HG03045 (cell line): Measurements from ENCODE around the gene C2CD5.
"Not testable (repeated sequence)": the region's sequence is repeated elsewhere in the genome, so short reads cannot be mapped to it uniquely, and the experiment has no call there.

Experiments
- ATAC-seq: cut with Tn5 transposase; IDR thresholded peaks from one replicate; pipeline ENCODE4 v1.9.1; 2021; ENCODE audit warnings: mild to moderate bottlenecking, moderate library complexity; ENCODE audit not compliant: unreplicated experiment

C2CD5 gene

DNA sequence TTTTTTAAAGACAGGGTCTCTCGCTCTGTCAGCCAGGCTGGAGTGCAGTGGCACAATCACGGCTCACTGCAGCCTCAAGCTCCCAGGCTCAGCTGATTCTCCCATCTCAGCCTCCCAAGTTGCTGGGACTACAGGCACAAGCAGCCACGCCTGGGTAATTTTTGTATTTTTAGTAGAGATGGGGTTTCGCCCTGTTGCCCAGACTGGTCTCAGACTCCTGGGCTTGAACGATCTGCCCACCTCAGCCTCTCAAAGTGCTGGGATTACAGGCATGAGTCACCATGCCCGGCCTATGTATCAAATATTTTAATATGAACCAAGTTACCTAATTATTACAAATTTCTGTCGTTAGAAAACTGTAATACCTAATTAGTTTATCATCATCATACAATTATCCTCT is 63.5 kb downstream of the C2CD5 start:
- not testable (repeated sequence) for ATAC-seq

GRCh38 chr12:22480016-22480415 is 64.3 kb downstream of the C2CD5 start:
- no peak for ATAC-seq

DNA sequence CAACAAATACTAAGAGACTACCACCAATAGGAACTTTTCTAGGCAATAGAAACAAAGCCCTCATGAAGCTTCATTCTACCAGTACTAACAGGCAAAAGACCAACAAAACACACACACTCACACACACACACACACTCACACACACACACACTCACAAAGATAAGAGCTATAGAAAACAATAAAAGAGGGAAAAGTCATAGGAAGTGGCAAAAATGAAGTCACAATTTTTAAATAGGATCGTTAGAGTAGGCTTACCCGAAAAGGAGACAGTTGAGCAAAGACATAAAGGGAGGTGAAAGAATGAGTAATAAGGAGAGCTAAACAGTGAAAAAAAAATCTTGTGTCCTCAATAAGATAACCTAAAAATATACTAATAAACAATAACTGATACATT is 66.5 kb downstream of the C2CD5 start:
- ATAC-seq = no peak

GRCh38 chr12:22477166-22477893 is 67.0 kb downstream of the C2CD5 start:
- no peak for ATAC-seq

DNA sequence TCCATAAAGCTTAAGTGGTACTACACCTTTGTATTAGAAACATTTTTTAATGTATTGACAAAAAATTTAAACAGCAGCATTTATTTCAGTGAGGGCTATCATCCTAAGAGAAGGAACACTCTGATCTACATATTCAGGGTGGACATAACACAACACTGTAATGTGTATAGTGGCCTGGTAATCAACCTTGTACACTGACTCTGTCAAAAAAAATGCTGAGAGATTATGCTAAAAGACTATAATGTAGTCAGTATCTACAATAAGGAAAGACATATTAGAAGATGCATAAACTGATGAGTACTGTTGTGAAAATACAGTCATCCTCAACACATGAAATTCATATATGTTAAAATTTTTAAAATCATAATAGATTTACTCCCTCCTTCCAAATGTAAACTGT is 68.2 kb downstream of the C2CD5 start:
- ATAC-seq = no peak

DNA sequence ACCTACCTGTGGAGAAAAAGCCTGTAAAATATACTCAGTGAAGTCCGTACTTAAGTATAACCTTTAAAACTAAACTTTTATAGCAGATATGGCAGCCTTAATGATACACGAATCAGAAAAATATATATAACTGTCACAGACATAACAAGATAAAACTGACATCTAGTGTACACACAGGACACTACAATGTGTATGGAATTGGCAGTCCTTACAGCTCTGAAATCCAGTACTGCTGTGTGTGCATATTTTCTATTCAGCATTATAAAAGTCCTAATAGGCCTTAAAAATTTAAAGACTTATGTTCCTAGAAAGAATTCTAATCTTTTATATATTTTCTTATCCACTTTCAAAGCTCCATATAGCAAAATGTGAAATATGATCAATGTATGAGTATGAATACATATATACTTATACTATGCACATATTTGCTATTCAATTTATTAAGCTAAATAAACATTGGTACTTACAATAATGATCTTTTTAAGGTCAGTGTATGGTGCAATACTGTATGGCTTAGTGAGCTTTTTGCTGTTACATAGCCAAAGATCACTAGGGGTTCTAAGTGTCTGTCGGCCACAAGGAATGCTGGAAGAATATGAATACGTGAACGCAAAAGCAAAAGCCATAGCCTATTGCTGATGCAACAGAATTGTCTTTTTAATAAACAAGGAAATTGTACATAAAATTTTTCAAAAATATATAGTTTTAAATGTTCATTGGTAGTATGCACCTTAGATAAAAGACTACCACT is 69.2 kb downstream of the C2CD5 start:
- no peak for ATAC-seq

DNA sequence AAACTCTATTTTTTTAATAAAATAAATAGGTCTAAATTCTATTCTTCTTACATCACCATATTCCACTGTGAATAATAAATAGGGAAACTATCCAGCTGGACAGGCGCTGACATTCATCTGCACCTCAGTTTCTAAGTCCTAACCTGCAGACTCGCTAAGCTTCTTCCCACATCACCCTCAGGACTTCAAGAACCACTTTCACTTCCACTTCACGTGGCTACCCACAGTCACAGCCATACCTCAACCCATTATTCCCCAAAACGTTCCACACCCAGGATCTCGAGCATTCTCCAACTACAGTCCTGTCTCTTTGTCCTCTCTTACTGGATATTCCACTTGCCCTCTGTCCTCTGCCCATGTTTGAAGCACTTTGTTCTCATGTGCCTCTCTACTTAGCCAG is 71.1 kb downstream of the C2CD5 start:
- ATAC-seq = peak; percentile 76

DNA sequence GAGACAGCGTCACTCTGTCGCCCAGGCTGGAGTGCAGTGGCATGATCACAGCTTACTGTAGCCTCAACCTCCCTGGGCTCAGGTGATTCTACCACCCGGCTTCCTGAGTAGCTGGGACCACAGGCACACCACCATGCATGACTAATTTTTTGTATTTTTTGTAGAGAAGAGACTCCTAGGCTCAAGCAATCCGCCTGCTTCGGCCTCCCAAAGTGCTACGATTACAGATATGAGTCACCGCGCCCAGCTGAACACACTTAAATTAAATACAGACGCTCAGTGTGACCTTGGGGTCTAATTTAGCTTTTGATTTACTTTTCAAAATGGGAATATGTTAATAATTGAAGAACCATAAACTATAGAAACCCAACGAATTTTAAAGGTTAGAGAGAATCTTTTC is 77.2 kb downstream of the C2CD5 start:
- ATAC-seq = no peak

- no peak for ATAC-seq
Measured at GRCh38 chr12:22463306-22463705, 81.0 kb downstream of the C2CD5 start.

- ATAC-seq = no peak
Measured at GRCh38 chr12:22461786-22462185, 82.6 kb downstream of the C2CD5 start.

DNA sequence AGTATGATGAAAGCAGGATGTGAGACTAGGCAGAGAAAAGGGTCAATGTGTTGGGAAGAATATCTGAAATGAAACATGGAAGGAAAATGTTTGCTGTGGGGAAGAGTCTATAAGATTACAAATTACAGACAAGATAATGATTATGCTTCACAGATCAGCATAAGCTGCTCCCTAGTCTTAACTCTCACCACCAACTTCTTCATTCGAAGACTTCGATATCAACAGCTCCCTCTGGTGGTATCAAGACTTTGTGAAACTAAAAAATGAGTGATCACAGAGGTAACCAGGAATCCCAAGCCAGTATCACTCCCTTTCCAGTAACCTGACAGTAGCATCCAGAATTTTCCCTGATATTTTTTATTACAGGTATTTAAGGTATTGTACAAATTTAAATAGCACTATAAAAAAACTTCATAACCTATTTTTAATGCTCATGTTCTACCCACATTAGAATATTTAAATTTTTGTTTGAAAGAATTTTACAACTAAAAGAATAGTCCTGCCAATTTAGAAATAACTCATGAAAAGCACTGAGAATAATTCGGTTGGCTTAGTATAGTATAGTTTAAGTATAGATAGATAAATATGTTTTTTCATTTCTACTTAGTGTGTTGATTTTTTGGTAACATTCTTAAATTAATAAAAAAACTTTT is 84.4 kb downstream of the C2CD5 start:
- ATAC-seq = no peak

DNA sequence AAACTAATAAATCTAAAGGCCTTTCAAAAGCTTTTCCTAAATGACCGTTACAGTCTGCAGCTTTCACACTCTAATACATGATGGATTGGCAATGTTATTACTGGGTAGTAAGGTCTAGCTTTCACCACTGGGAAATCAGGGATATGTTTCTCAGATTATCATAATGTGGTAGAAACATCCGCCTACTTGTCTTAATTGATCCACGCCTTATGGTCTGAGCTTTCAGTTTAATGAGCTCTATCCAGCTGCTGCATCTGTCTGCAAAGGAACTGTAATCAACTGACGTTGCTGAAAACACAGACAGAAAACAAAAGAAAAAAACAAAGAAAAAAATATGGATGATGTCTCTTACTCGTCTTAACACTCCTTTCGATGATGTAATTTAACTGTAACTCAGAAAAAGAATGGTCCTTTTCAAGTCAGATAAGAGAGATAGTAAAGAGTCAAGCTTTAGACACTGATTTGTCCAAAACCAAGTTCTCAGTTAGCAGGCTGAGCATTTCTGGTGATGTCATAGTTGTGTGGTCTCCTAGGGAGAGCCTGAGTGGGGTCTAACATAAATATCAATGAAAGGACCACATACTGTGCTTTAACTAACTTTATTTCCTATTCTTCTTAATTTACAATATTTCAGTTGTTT is 85.9 kb downstream of the C2CD5 start:
- ATAC-seq = no peak

GRCh38 chr12:22457085-22457484 is 87.3 kb downstream of the C2CD5 start:
- ATAC-seq = no peak

GRCh38 chr12:22453511-22453910 is 90.8 kb downstream of the C2CD5 start:
- no peak for ATAC-seq

DNA sequence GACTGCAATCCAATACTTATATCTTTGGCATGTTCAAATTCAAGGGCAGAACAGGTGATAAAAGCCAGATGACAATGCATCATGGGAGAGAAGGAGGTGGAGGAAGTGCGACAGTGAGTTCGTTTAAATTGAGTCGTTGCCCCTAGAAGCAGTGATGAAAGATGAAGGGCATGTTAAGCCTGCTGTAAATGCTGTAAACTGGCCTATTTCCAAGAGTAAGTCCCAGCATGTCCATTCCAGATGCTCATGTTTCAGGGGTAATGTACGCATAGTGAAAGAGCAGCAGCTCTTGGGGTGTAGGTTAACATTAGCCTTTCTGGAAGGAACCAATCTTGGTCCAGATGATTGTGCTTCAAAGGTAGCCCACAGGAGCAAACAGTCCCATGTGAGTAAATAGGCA is 97.1 kb downstream of the C2CD5 start:
- ATAC-seq = no peak

DNA sequence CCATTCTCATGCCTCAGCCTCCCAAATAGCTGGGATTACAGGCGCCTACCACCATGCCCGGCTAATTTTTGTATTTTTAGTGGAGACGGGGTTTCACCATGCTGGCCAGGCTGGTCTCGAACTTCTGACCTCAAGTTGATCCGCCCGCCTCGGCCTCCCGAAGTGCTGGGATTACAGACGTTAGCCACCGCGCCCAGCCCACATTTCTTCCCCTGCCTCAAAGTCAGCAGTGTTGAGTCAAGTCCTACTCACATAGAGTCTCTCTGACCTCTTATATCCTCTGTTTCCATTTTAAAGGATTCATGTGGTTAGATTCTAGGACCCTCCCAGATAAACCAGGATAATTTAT is 100.1 kb downstream of the C2CD5 start:
- not testable (repeated sequence) for ATAC-seq

DNA sequence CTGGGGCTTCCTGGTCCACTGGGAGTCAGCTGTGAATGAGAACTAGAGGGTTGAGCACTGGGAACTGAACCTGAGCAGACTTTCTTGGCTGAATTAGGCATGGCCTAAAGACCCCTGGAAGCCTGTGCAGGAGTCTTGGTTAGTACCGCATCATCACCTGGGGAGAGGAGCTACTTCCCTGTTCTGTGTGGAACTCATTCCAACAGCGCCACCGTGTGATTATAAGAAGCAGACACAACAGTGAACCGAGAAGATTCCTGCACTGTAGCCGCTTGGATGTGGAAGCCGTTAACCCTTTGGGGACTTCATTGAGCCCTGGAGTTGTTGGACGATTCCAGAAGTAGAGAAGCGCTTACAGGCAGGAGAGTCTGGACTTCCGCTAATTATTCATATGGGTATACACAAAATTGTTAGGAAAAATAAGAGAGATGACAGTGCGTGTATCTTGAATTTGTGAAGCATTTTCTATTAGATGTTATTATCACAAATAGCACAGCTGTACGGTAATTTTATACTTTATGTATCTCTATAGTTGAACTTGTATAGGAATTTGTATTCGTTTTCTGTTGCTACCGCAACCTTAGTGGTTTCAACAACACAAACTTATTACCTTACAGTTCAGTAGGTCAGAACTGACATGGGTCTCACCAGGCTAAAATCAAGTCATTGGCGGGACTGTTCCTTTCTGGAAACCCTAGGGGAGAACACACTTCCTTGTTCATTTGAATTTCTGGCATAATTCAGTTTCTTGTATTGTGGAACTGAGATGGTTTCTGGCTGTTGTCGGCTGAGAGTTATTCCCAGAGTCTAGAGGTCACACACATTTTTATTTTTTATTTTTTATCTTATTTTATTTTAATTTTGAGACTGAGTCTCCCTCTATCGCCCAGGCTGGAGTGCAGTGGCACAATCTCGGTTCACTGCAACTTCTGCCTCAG is 100.7 kb downstream of the C2CD5 start:
- peak; percentile 100 for ATAC-seq

DNA sequence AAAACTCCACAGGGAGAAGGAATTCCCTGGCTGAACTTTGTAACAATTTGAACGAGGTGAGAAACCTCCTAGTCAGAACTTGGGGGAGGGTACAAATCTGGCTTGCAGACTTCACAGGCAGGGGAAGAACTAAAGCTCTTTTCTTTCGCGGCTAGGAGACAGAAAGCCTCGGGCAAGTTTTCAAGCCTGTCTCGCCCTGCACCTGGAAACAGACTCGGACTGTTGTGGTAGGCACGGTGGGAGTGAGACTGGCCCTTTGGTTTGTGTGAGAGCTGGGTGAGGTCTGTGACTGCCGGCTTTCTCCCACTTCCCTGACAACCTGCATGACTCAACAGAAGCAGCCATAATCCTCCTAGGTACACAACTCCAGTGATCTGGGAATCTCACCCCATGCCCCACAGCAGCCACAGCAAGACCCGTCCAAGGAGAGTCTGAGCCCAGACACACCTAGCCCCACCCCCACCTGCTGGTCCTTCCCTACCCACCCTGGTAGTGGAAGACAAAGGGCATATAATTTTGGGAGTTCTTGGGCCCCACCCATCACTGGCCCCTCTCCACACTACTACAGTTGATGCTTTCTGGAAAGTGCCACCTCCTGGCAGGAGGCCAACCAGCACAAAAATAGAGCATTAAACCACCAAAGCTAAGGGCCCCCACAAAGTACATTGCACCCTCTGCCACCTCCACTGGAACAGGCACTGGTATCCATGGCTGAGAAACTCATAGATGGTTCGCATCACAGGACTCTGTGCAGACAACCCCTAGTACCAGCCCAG is 107.1 kb downstream of the C2CD5 start:
- no peak for ATAC-seq

DNA sequence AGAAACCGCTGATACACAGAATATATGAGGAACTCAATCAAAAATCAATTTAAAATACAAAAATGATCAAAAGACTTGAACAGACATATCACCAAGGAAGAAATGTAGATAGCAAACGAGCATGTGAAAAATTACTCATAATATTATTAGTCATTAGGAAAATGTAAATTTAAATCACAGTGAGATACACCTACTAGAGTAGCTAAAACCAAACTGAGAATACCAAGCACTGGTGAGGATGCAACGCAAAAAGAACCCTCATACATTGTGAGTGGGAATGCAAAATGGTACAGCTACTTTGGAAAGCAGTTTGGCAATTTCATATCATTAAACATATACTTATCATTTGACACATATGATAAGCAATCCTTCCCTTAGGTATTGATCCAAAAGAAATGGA is 108.8 kb downstream of the C2CD5 start:
- no peak for ATAC-seq
